Measurements from ENCODE around the gene THAP11.
A peak's percentile ranks its signal among the peaks of the same experiment; 100 is the strongest.

THAP11 gene

DNA sequence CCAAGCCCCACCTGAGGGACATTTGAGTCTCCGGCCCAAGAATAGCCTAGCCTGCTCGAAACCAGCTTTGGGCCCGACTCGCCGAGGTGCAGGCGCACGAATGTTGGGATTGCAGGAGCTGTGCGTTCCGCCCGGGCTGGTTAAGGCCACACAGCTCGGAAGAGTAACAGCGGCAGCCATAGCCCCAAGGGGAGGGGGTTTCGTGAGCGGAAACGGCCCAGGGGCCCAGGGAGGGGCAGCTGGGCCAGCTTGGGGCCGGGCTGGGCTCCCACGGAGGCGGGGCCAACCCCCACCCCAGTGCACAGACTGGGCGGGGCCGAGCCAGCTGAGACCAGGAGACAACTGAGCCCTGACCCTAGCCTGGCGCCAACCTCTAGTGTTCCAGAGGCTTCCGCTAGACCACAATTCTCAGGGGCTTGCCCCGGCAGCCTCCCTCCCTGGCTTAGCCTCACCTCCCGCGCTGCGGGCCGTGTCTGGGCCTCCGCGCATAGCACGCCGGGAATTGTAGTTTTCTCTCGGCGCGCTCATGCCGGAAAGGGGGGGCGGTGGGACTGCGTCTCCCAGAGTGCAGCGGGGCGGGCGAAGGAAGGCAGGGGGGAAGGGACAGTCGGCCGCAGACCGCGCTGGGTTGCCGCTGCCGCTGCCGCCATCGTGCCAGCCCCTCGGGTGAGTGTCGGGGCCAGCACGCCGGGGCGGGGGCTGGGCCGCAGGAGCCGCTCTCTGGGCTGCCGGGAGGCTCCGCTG, 4.4 kb downstream of the THAP11 start, which contains the start of gene NUTF2:
TSS of gene NUTF2 (plus strand) at position 614 of the 744 bp plus-strand sequence. CDS start 18,198 bp downstream, outside the sequence.
- Histone ChIP-seq H3K9me3 (ENCODE audit: control insufficient read depth in 1 of 2, low read length in 2 of 2) (no peaks in the 10 kb centered on the region), H3K4me3 (ENCODE audit: low read depth in 1 of 2, low read length in 2 of 2) (peak within 1 kb of the TSS; percentile 81 to 88), H3K4me1 (ENCODE audit: control insufficient read depth in 1 of 2, insufficient read depth in 2 of 2, low read length in 2 of 2) (peaks cover 38 to 49% of the 10 kb centered on the region in 2 donors), H3K27ac (ENCODE audit: low read depth, low read length) (peak within 1 kb of the TSS; percentile 82), H3K27me3 (ENCODE audit: control insufficient read depth in 1 of 2, insufficient read depth in 2 of 2, low read length in 2 of 2) (no peaks in the 10 kb centered on the region), H3K36me3 (ENCODE audit: control insufficient read depth in 1 of 2, insufficient read depth in 2 of 2, low read length in 2 of 2) (no peaks in the 10 kb centered on the region), H3K9ac (ENCODE audit: low read depth in 1 of 2, low read length in 2 of 2) (peak within 1 kb of the TSS; percentile 81)

DNA sequence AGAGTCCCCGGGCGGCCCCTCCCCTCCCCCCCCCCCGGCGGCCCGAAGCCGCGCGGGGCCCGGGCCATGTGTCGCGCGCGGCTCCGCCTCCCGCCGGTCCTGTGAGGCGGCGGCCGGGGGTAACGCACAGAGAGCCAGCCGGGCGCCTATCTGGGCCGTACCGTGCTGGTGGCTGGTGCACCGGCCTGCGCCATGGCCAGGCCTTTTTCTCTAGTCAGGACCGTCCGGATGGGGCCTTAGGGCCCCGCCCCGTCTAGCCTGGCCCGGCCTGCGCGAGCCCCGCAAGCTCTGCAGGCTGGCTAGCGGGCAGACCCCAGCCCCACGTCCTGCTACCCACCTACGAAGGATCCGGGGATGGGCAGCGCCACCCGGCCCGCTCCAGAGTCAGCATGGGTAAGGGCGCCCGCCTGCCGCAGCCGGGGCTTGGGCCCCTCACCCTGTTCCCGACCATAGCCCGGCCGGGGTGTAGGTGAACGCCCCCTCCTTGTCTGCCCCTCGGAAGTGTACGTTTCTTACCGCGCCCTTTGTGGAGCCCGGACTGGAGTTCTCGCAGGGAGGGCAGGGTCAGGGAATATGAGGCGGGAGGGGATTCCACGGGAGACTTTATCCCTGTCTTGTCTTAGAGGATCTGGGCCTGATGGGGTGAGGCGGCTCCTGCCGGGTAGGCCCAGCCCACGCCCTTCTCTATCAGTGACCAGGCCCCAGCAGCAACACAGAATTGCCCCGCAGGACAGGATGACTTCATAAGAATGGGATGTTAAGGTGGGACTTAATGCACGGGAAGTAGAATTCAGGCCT, 5.1 kb downstream of the THAP11 start, which contains the start of gene CENPT:
TSS of gene CENPT (minus strand) at position 630 of the 798 bp plus-strand sequence. CDS start 13,834 bp downstream, outside the sequence.
- Histone ChIP-seq H3K27ac (ENCODE audit: low read depth, low read length) (peak within 1 kb of the TSS; percentile 82), H3K27me3 (ENCODE audit: control insufficient read depth in 1 of 2, insufficient read depth in 2 of 2, low read length in 2 of 2) (no peaks in the 10 kb centered on the region), H3K9me3 (ENCODE audit: control insufficient read depth in 1 of 2, low read length in 2 of 2) (no peaks in the 10 kb centered on the region), H3K4me3 (ENCODE audit: low read depth in 1 of 2, low read length in 2 of 2) (peak within 1 kb of the TSS; percentile 81 to 88), H3K36me3 (ENCODE audit: control insufficient read depth in 1 of 2, insufficient read depth in 2 of 2, low read length in 2 of 2) (no peaks in the 10 kb centered on the region), H3K9ac (ENCODE audit: low read depth in 1 of 2, low read length in 2 of 2) (peak within 1 kb of the TSS; percentile 81), H3K4me1 (ENCODE audit: control insufficient read depth in 1 of 2, insufficient read depth in 2 of 2, low read length in 2 of 2) (peaks cover 38 to 46% of the 10 kb centered on the region in 2 donors)

DNA sequence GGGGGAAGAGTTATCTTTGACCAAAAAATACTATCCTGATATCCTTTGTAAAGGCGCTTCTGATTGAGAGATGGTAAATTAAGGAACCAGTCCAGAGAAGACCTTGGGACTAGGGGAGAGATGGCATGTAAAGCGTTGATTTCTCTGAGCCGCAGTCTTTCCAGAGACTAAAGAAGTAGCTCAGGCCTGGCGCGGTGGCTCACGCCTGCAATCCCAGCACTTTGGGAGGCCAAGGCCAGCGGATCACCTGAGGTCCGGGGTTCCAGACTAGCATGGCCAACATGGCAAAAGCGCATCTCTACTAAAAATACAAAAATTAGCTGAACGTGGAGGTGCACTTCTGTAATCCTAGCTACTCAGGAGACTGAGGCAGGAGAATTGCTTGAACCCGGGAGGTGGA, 6.0 kb downstream of the THAP11 start:
- no peaks in the 10 kb centered on the region for H3K36me3 ChIP-seq (ENCODE audit: control insufficient read depth in 1 of 2, insufficient read depth in 2 of 2, low read length in 2 of 2)
- H3K4me3 ChIP-seq (ENCODE audit: low read depth in 1 of 2, low read length in 2 of 2) = peak overlapping the region; percentile 81 to 88
- no peaks in the 10 kb centered on the region for H3K9me3 ChIP-seq (ENCODE audit: control insufficient read depth in 1 of 2, low read length in 2 of 2)
- peak overlapping the region in 1 of 2 donors; percentile 81 for H3K9ac ChIP-seq (ENCODE audit: low read depth in 1 of 2, low read length in 2 of 2)
- H3K27ac ChIP-seq (ENCODE audit: low read depth, low read length) = no peak overlapping the region
- H3K4me1 ChIP-seq (ENCODE audit: control insufficient read depth in 1 of 2, insufficient read depth in 2 of 2, low read length in 2 of 2) = peaks cover 38 to 41% of the 10 kb centered on the region in 2 donors
- no peaks in the 10 kb centered on the region for H3K27me3 ChIP-seq (ENCODE audit: control insufficient read depth in 1 of 2, insufficient read depth in 2 of 2, low read length in 2 of 2)

DNA sequence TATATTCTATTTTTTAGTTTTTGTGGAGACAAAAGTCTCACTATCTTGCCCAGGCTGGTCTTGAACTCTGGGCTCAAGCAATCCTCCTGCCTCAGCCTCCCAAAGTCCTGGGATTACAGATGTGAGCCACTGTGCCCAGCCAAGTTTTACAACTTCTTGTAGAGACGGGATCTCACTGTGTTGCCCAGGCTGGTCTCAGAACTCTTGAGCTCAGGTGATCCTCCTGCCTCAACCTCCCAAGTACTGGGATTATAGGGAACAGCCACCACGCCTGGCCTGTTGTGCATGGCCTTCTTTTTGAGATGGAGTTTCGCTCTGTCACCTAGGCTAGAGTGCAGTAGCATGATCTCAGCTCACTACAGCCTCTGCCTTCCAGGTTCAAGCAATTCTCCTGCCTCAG, 11.6 kb downstream of the THAP11 start:
- H3K27me3 ChIP-seq (ENCODE audit: control insufficient read depth in 1 of 2, insufficient read depth in 2 of 2, low read length in 2 of 2) = no peaks in the 10 kb centered on the region
- no peaks in the 10 kb centered on the region for H3K9me3 ChIP-seq (ENCODE audit: control insufficient read depth in 1 of 2, low read length in 2 of 2)
- H3K4me1 ChIP-seq (ENCODE audit: control insufficient read depth in 1 of 2, insufficient read depth in 2 of 2, low read length in 2 of 2) = peaks cover 17 to 23% of the 10 kb centered on the region in 2 donors
- no peak overlapping the region for H3K9ac ChIP-seq (ENCODE audit: low read depth in 1 of 2, low read length in 2 of 2)
- no peak overlapping the region for H3K27ac ChIP-seq (ENCODE audit: low read depth, low read length)
- no peak overlapping the region for H3K4me3 ChIP-seq (ENCODE audit: low read depth in 1 of 2, low read length in 2 of 2)
- H3K36me3 ChIP-seq (ENCODE audit: control insufficient read depth in 1 of 2, insufficient read depth in 2 of 2, low read length in 2 of 2) = no peaks in the 10 kb centered on the region

DNA sequence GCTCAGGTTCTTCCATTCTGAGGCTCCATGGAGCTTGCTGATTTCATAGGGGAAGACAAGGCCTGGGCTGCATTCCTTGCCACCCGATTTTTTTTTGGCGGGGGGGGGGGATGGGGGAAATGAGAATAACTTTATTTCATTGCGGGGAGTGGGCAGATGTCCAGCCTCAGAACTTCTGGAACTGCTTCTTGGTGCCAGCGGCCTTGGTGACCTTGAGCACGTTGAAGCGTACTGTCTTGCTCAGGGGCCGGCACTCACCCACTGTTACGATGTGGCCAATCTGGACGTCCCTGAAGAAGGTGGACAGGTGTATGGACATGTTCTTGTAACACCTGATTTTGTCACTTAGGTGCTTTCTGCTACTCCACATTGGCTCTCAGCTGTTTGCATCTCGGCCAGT, 13.7 kb downstream of the THAP11 start:
- Histone ChIP-seq H3K4me1 (ENCODE audit: control insufficient read depth in 1 of 2, insufficient read depth in 2 of 2, low read length in 2 of 2) (peaks cover 17 to 26% of the 10 kb centered on the region in 2 donors), H3K9me3 (ENCODE audit: control insufficient read depth in 1 of 2, low read length in 2 of 2) (no peaks in the 10 kb centered on the region), H3K36me3 (ENCODE audit: control insufficient read depth in 1 of 2, insufficient read depth in 2 of 2, low read length in 2 of 2) (peaks cover 3 to 4% of the 10 kb centered on the region in 2 donors), H3K27me3 (ENCODE audit: control insufficient read depth in 1 of 2, insufficient read depth in 2 of 2, low read length in 2 of 2) (no peaks in the 10 kb centered on the region), H3K4me3 (ENCODE audit: low read depth in 1 of 2, low read length in 2 of 2) (no peak overlapping the region), H3K27ac (ENCODE audit: low read depth, low read length) (no peak overlapping the region), H3K9ac (ENCODE audit: low read depth in 1 of 2, low read length in 2 of 2) (no peak overlapping the region)

DNA sequence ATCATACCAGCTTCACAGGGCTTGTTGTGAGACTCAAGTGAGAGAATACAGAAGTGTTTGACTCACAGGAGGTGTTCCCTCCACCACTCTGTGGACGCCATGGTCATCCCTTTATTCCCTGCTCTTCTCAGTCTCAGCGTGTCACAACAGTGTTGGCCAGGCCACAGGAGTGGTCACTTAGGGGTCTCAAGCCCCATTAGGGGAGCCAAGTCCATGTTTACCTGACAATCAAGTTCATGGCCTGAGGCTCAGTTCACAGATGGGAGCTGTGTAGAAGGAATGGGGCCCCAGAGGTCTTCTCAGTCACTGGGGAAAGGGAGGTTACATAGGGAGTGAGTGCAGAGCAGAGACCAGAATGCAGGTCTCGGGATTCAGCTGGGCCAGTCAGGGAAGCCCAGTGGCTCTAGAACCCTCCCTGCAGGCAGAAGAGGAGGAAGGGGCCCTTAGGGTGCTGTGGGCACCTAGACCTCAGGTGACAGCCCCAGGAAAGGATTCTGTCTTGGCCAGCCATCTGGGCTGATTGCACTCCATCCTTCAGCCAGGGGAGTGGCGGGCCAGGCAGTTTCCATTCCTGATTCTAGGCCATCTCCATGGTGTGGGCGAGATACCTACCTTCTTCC, 14.9 kb downstream of the THAP11 start:
- Histone ChIP-seq H3K27ac (ENCODE audit: low read depth, low read length) (peak overlapping the region; percentile 20), H3K4me1 (ENCODE audit: control insufficient read depth in 1 of 2, insufficient read depth in 2 of 2, low read length in 2 of 2) (peaks cover 17 to 26% of the 10 kb centered on the region in 2 donors), H3K4me3 (ENCODE audit: low read depth in 1 of 2, low read length in 2 of 2) (no peak overlapping the region)

DNA sequence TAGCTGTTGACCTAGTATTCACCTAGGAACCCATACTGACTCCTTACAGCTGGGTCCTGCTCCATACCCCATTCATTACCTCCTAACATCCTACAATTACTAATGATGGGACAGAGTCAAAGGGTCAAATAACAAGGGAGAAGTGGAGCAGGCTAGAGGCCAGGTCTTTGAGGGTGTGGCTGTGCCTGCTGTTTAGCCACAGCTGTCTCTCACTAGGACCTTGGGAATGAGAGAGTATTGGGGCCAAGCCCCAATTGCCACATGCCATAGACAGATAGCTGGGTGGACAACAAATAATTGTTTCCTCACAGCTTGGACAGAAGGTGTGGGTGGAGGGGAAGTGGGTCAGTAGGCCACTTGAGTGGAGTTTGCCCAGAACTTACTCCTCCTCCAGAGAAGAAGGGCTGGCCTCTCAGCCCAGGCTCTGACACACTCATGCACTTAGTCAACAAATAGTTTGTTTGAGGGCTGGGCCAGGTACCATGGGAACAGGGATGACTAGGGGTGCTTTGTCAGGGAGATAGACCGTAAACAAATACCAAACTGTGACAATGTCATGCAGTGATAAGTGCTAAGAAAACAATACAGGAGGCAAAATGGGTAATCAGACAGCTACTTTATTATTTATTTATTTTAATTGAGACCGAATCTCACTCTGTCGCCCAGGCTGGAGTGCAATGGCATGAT, 15.6 kb downstream of the THAP11 start:
- Histone ChIP-seq H3K9me3 (ENCODE audit: control insufficient read depth in 1 of 2, low read length in 2 of 2) (no peaks in the 10 kb centered on the region), H3K9ac (ENCODE audit: low read depth in 1 of 2, low read length in 2 of 2) (peak overlapping the region in 1 of 2 donors; percentile 49), H3K36me3 (ENCODE audit: control insufficient read depth in 1 of 2, insufficient read depth in 2 of 2, low read length in 2 of 2) (peaks cover 3 to 16% of the 10 kb centered on the region in 2 donors), H3K4me3 (ENCODE audit: low read depth in 1 of 2, low read length in 2 of 2) (no peak overlapping the region), H3K4me1 (ENCODE audit: control insufficient read depth in 1 of 2, insufficient read depth in 2 of 2, low read length in 2 of 2) (peaks cover 17 to 26% of the 10 kb centered on the region in 2 donors), H3K27ac (ENCODE audit: low read depth, low read length) (peak overlapping the region; percentile 63), H3K27me3 (ENCODE audit: control insufficient read depth in 1 of 2, insufficient read depth in 2 of 2, low read length in 2 of 2) (no peaks in the 10 kb centered on the region)

More for the DNA sequence above, 14.9 kb downstream of the THAP11 start:
- Histone ChIP-seq H3K9me3 (ENCODE audit: control insufficient read depth in 1 of 2, low read length in 2 of 2) (no peaks in the 10 kb centered on the region), H3K36me3 (ENCODE audit: control insufficient read depth in 1 of 2, insufficient read depth in 2 of 2, low read length in 2 of 2) (peaks cover 3 to 12% of the 10 kb centered on the region in 2 donors), H3K27me3 (ENCODE audit: control insufficient read depth in 1 of 2, insufficient read depth in 2 of 2, low read length in 2 of 2) (no peaks in the 10 kb centered on the region), H3K9ac (ENCODE audit: low read depth in 1 of 2, low read length in 2 of 2) (peak overlapping the region in 1 of 2 donors; percentile 21)

DNA sequence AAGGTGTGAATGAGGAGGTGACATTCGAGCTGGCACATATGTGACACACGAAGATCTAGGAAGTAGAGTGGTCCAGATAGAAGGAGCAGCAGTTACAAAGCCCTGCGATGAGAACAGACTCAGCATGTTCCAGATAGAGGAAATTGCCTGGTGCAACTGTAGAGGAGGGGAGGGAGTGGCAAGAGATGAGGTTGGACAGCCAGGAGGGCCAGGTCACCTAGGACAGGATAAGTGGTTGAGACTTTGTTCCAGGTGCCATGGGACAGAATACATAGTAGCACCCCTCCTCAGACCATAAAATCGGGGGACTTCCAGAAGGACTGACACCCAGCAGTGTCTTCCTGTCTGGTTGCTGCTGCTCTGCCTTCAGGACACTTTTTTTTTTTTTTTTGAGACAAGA, 16.4 kb downstream of the THAP11 start:
- no peaks in the 10 kb centered on the region for H3K9me3 ChIP-seq (ENCODE audit: control insufficient read depth in 1 of 2, low read length in 2 of 2)

DNA sequence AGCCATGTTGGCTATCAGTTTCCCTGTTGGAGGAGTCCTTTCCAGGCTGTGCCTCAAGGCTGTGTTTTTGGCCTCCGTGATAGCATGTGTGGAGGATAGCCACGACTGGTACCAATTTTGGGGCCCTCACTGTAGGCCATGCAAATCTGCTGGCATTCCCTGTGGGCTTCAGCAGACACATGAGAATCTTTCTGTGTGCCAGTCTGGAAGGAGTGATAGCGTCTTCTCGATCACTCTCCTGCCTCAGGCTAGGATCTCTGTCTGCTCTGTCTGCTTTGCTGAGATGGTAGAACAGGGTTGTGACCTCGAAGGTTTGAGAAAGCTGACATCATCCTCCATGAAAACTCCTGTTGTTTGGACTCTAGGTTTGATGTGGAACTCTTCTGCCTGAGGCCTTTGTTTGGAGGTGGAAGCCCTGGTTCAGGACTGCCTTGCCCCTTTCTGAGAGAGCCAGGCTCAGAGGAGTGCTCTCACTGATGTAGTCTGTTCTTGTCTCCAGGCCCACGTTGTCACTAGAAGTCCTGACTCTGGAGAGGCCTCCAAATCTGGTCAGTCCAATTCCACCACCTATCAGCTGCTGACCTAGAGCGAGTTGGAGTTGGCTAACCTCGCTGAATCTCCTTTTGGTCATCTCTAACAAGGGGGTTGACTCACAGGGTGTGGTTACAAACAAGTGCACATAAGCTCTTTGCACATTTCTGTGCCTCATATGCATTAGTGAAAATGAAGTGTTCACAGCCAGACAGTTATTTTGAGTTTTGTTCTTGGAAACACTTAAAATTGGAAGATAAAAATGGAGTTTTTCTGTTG, 18.7 kb downstream of the THAP11 start:
- no peaks in the 10 kb centered on the region for H3K9me3 ChIP-seq (ENCODE audit: control insufficient read depth in 1 of 2, low read length in 2 of 2)
- no peaks in the 10 kb centered on the region for H3K27me3 ChIP-seq (ENCODE audit: control insufficient read depth in 1 of 2, insufficient read depth in 2 of 2, low read length in 2 of 2)
- H3K4me1 ChIP-seq (ENCODE audit: control insufficient read depth in 1 of 2, insufficient read depth in 2 of 2, low read length in 2 of 2) = peaks cover 17 to 23% of the 10 kb centered on the region in 2 donors
- peaks cover 3 to 36% of the 10 kb centered on the region in 2 donors for H3K36me3 ChIP-seq (ENCODE audit: control insufficient read depth in 1 of 2, insufficient read depth in 2 of 2, low read length in 2 of 2)
- no peak overlapping the region for H3K9ac ChIP-seq (ENCODE audit: low read depth in 1 of 2, low read length in 2 of 2)
- H3K27ac ChIP-seq (ENCODE audit: low read depth, low read length) = no peak overlapping the region
- no peak overlapping the region for H3K4me3 ChIP-seq (ENCODE audit: low read depth in 1 of 2, low read length in 2 of 2)

More for the DNA sequence above, 16.4 kb downstream of the THAP11 start:
- Histone ChIP-seq H3K36me3 (ENCODE audit: control insufficient read depth in 1 of 2, insufficient read depth in 2 of 2, low read length in 2 of 2) (peaks cover 3 to 25% of the 10 kb centered on the region in 2 donors), H3K27ac (ENCODE audit: low read depth, low read length) (peak overlapping the region; percentile 63), H3K9ac (ENCODE audit: low read depth in 1 of 2, low read length in 2 of 2) (peak overlapping the region in 1 of 2 donors; percentile 49), H3K27me3 (ENCODE audit: control insufficient read depth in 1 of 2, insufficient read depth in 2 of 2, low read length in 2 of 2) (no peaks in the 10 kb centered on the region), H3K4me3 (ENCODE audit: low read depth in 1 of 2, low read length in 2 of 2) (no peak overlapping the region), H3K4me1 (ENCODE audit: control insufficient read depth in 1 of 2, insufficient read depth in 2 of 2, low read length in 2 of 2) (peaks cover 17 to 26% of the 10 kb centered on the region in 2 donors)
